ENCODE data around the gene ANAPC10. TPM values are rescaled to one million over a fixed set of nuclear protein-coding genes. Genes with fewer than 3 reads are reported as not detected.
A peak's percentile ranks its signal among the peaks of the same experiment; 100 is the strongest.

The ANAPC10 gene
- total and polyA plus RNA-seq, 4 donors = 17.8 to 53.7 (median 21.6) TPM

DNA sequence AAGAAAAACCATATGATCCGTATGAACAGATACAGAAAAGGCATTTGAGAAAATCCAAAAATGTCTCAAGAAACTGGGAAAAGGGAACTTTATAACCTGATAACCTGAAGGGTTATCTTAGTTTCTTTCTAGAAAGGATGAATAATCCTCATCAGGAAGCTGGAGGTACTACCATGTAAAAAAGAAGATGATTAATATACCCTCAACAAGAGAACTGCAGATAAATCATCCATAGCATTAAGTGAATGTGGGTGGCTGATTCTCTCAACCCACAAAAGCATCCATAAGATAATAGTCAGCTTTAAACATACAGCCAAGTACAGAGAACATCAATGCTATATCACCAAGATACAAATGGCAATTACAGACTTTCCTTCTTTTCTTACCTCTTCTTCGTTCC, 26.4 kb downstream of the ANAPC10 start:
- Histone ChIP-seq H3K4me3 (no peak overlapping the region), H3K9ac (ENCODE audit: insufficient read depth in 1 of 2, low read length in 2 of 2) (no peak overlapping the region), H3K27me3 (ENCODE audit: control insufficient read depth in 3 of 3, insufficient read depth in 3 of 3, low read length in 2 of 3) (no peaks in the 10 kb centered on the region), H3K36me3 (ENCODE audit: control insufficient read depth in 4 of 4, insufficient read depth in 4 of 4, low read length in 4 of 4) (peaks cover 0 to 8% (median 2%) of the 10 kb centered on the region in 4 donors), H3K9me3 (ENCODE audit: control insufficient read depth in 4 of 4, insufficient read depth in 3 of 4, low read length in 3 of 4) (no peaks in the 10 kb centered on the region), H3K27ac (ENCODE audit: low read depth in 1 of 2, low read length in 1 of 2) (no peak overlapping the region), H3K4me1 (ENCODE audit: control insufficient read depth in 5 of 5, insufficient read depth in 5 of 5, low read length in 5 of 5) (peaks cover 0 to 3% (median 0%) of the 10 kb centered on the region in 5 donors)
- TF ChIP-seq, protein P1, sequence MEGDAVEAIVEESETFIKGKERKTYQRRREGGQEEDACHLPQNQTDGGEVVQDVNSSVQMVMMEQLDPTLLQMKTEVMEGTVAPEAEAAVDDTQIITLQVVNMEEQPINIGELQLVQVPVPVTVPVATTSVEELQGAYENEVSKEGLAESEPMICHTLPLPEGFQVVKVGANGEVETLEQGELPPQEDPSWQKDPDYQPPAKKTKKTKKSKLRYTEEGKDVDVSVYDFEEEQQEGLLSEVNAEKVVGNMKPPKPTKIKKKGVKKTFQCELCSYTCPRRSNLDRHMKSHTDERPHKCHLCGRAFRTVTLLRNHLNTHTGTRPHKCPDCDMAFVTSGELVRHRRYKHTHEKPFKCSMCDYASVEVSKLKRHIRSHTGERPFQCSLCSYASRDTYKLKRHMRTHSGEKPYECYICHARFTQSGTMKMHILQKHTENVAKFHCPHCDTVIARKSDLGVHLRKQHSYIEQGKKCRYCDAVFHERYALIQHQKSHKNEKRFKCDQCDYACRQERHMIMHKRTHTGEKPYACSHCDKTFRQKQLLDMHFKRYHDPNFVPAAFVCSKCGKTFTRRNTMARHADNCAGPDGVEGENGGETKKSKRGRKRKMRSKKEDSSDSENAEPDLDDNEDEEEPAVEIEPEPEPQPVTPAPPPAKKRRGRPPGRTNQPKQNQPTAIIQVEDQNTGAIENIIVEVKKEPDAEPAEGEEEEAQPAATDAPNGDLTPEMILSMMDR (IDR thresholded peaks at IDR 0.05; ENCODE audit: control extremely low read depth, extremely low read depth) = no peak
- DNase-seq (no peak), ATAC-seq (ENCODE audit: insufficient read depth, low FRiP score) (no peak)
- WGBS, 2 donors = 97 to 99% methylated on average over 2 of the region's 2 CpGs

DNA sequence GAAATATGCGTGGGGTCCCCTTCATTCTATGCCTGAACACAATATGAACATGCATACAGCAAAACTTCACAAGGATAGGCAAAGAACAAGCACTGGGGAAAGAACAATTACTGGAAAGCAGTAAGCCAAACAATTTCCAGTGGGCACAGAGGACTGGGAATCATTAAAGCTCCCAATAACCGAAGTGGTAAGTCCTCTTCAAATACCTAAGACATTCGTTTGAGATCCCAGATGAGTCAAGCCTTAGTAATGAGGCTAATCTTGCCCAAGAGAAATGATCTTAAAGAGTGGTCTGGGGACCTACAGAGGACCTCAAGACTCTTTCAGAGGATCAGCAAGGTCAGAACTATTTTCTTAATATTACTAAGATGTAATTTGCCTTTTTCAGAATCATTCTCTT, 28.6 kb downstream of the ANAPC10 start:
- Histone ChIP-seq H3K36me3 (ENCODE audit: control insufficient read depth in 4 of 4, insufficient read depth in 4 of 4, low read length in 4 of 4) (no peaks in the 10 kb centered on the region), H3K27me3 (ENCODE audit: control insufficient read depth in 3 of 3, insufficient read depth in 3 of 3, low read length in 2 of 3) (no peaks in the 10 kb centered on the region), H3K9ac (ENCODE audit: insufficient read depth in 1 of 2, low read length in 2 of 2) (no peak overlapping the region), H3K4me3 (no peak overlapping the region), H3K4me1 (ENCODE audit: control insufficient read depth in 5 of 5, insufficient read depth in 5 of 5, low read length in 5 of 5) (peaks cover 0 to 7% (median 0%) of the 10 kb centered on the region in 5 donors), H3K9me3 (ENCODE audit: control insufficient read depth in 4 of 4, insufficient read depth in 3 of 4, low read length in 3 of 4) (no peaks in the 10 kb centered on the region), H3K27ac (ENCODE audit: low read depth in 1 of 2, low read length in 1 of 2) (no peak overlapping the region)
- TF ChIP-seq, protein P1 (IDR thresholded peaks at IDR 0.05; ENCODE audit: control extremely low read depth, extremely low read depth) = no peak
- WGBS, 2 donors = 68 to 87% methylated on average over 3 of the region's 3 CpGs
- no peak for ATAC-seq (ENCODE audit: insufficient read depth, low FRiP score)
- no peak for DNase-seq

- Histone ChIP-seq H3K27ac (ENCODE audit: low read depth in 1 of 2, low read length in 1 of 2) (no peak overlapping the region), H3K9ac (ENCODE audit: insufficient read depth in 1 of 2, low read length in 2 of 2) (no peak overlapping the region), H3K36me3 (ENCODE audit: control insufficient read depth in 4 of 4, insufficient read depth in 4 of 4, low read length in 4 of 4) (peaks cover 0 to 6% (median 2%) of the 10 kb centered on the region in 4 donors), H3K4me1 (ENCODE audit: control insufficient read depth in 5 of 5, insufficient read depth in 5 of 5, low read length in 5 of 5) (peaks cover 0 to 7% (median 0%) of the 10 kb centered on the region in 5 donors), H3K9me3 (ENCODE audit: control insufficient read depth in 4 of 4, insufficient read depth in 3 of 4, low read length in 3 of 4) (no peaks in the 10 kb centered on the region), H3K27me3 (ENCODE audit: control insufficient read depth in 3 of 3, insufficient read depth in 3 of 3, low read length in 2 of 3) (no peaks in the 10 kb centered on the region), H3K4me3 (no peak overlapping the region)
- TF ChIP-seq, protein P1 (IDR thresholded peaks at IDR 0.05; ENCODE audit: control extremely low read depth, extremely low read depth) = no peak
- DNase-seq (peak in 1 of 3 donors; percentile 31), ATAC-seq (ENCODE audit: insufficient read depth, low FRiP score) (no peak)
- 43 to 66% methylated on average over 2 of the region's 2 CpGs for WGBS, 2 donors
Observed at GRCh38 chr4:145066063-145066501, 31.9 kb downstream of the ANAPC10 start.

Measured in lung (tissue), 12 donors.